H1 (cell line): ENCODE data around the gene GSX1. TPM values are rescaled to one million over a fixed set of nuclear protein-coding genes. Genes with fewer than 3 reads are reported as not detected.

Source experiments
- CTCF ChIA-PET: fragments of 300-600 bp; sonication (Branson Sonifier 250); formaldehyde crosslinking; loops from one replicate; lab custom pipeline; 2021; ENCODE audit not compliant: partially characterized antibody; lab: Charles Lee
- POLR2A ChIA-PET: fragments of 300-600 bp; sonication (Branson Sonifier 250); formaldehyde crosslinking; loops from one replicate; lab custom pipeline; 2021; ENCODE audit warnings: inconsistent platforms; ENCODE audit not compliant: partially characterized antibody; lab: Charles Lee
- DNase-seq, 2 experiments: peaks; one replicate each; pipeline versions ENCODE4 v3.0.0 to v3.0.0-alpha.2; 2010 to 2022; ENCODE audit warnings: low spot score in 2 of 2, low read depth in 1 of 2, mixed read lengths in 1 of 2
- FAIRE-seq: peaks from 2 replicates; lab custom pipeline; 2011; peaks lifted over from hg19 to GRCh38; lab: Jason Lieb, UNC
- H2AFZ ChIP-seq: 2 replicates; pipeline ENCODE4 v1.8.1; 2012; ENCODE audit warnings: low read length, inconsistent platforms
- H2AK5ac ChIP-seq: 2 replicates; pipeline ENCODE4 v1.6.1; 2013; ENCODE audit warnings: low read depth, low read length
- H2BK120ac ChIP-seq: replicated peaks from 2 replicates; pipeline ENCODE3; 2013; ENCODE audit warnings: low read depth, low read length, inconsistent platforms
- H2BK12ac ChIP-seq: 2 replicates; pipeline ENCODE4 v1.6.1; 2013; ENCODE audit warnings: low read depth, low read length
- H2BK15ac ChIP-seq: 2 replicates; pipeline ENCODE4 v1.6.1; 2013; ENCODE audit warnings: low read length
- H2BK20ac ChIP-seq: 2 replicates; pipeline ENCODE4 v1.6.1; 2013; ENCODE audit warnings: low read length
- H2BK5ac ChIP-seq: 2 replicates; pipeline ENCODE4 v1.6.1; 2013; ENCODE audit warnings: low read depth, low read length
- H3K14ac ChIP-seq: 2 replicates; pipeline ENCODE4 v1.6.1; 2013; ENCODE audit warnings: inconsistent platforms; ENCODE audit not compliant: insufficient read length
- H3K18ac ChIP-seq: 2 replicates; pipeline ENCODE4 v1.6.1; 2013; ENCODE audit warnings: low read length; ENCODE audit errors: extremely low read depth
- H3K23ac ChIP-seq: 2 replicates; pipeline ENCODE4 v1.6.1; 2013; ENCODE audit warnings: inconsistent platforms; ENCODE audit not compliant: insufficient read length
- H3K23me2 ChIP-seq: 2 replicates; pipeline ENCODE4 v1.6.1; 2013; ENCODE audit warnings: low read depth, low read length
- H3K27ac ChIP-seq: 2 replicates; pipeline ENCODE4 v1.6.1; 2011; ENCODE audit warnings: low read depth, low read length, inconsistent platforms
- H3K27me3 ChIP-seq, 4 experiments: replicated peaks in 1 of 4; 1 replicate in 1 of 4; 2 replicates in 3 of 4; pipeline versions ENCODE4 v1.6.1 to v1.8.1; 2011 to 2013; ENCODE audit warnings: low read length in 3 of 4, mild to moderate bottlenecking in 3 of 4, inconsistent platforms in 2 of 4, mixed read lengths in 2 of 4, moderate library complexity in 1 of 4; ENCODE audit not compliant: control insufficient read depth in 3 of 4, insufficient read depth in 3 of 4; ENCODE audit errors: extremely low read depth in 1 of 4
- H3K36me3 ChIP-seq, 4 experiments: 2 replicates each; pipeline versions ENCODE4 v1.6.1 to v1.8.1; 2011 to 2013; ENCODE audit warnings: mild to moderate bottlenecking in 4 of 4, low read length in 3 of 4, moderate library complexity in 2 of 4, control low read depth in 1 of 4, inconsistent platforms in 1 of 4; ENCODE audit not compliant: insufficient read depth in 4 of 4, control insufficient read depth in 2 of 4
- H3K4ac ChIP-seq: replicated peaks from 2 replicates; pipeline ENCODE3; 2013; ENCODE audit warnings: low read length, low read depth, mixed read lengths, inconsistent platforms; ENCODE audit not compliant: insufficient read length
- H3K4me1 ChIP-seq, 4 experiments: replicated peaks in 1 of 4; 1 replicate in 1 of 4; 2 replicates in 3 of 4; pipeline versions ENCODE4 v1.6.1 to v1.8.1; 2011 to 2013; ENCODE audit warnings: low read length in 3 of 4, inconsistent platforms in 2 of 4, mixed read lengths in 1 of 4; ENCODE audit not compliant: insufficient read depth in 4 of 4, control insufficient read depth in 3 of 4
- H3K4me2 ChIP-seq, 2 experiments: 2 replicates each; pipeline versions ENCODE4 v1.6.1 to v1.8.1; 2011 to 2013; ENCODE audit warnings: low read depth in 2 of 2, low read length in 2 of 2, control low read depth in 1 of 2, inconsistent platforms in 1 of 2, mild to moderate bottlenecking in 1 of 2; ENCODE audit not compliant: insufficient read depth in 1 of 2
- H3K4me3 ChIP-seq, 4 experiments: fragments of 200-600, 300-600 bp in 1 of 4; sonication (generic), shearing (Covaris generic), sonication (Bioruptor Twin) in 1 of 4; 2 replicates each; pipeline versions ENCODE4 v1.5.1 to v1.8.1; 2011 to 2016; ENCODE audit warnings: low read length in 4 of 4, low read depth in 3 of 4, control low read depth in 2 of 4, inconsistent platforms in 2 of 4, mild to moderate bottlenecking in 2 of 4, mixed read lengths in 1 of 4, moderate library complexity in 1 of 4; ENCODE audit not compliant: insufficient read depth in 2 of 4; ENCODE audit errors: extremely low read depth in 1 of 4
- H3K56ac ChIP-seq: replicated peaks from 2 replicates; pipeline ENCODE3; 2013; ENCODE audit warnings: low read depth, mild to moderate bottlenecking, mixed read lengths, low read length, inconsistent platforms; ENCODE audit not compliant: insufficient read length
- H3K79me1 ChIP-seq: 2 replicates; pipeline ENCODE4 v1.6.1; 2013; ENCODE audit warnings: low read depth, low read length, control low read depth
- H3K79me2 ChIP-seq, 2 experiments: 2 replicates each; pipeline versions ENCODE4 v1.6.1 to v1.8.1; 2012 to 2013; ENCODE audit warnings: low read length in 2 of 2, mild to moderate bottlenecking in 2 of 2, inconsistent platforms in 1 of 2; ENCODE audit not compliant: insufficient read depth in 2 of 2, control insufficient read depth in 1 of 2
- H3K9ac ChIP-seq, 4 experiments: replicated peaks in 1 of 4; 1 replicate in 1 of 4; 2 replicates in 3 of 4; pipeline versions ENCODE4 v1.6.1 to v1.8.1; 2011 to 2013; ENCODE audit warnings: low read depth in 3 of 4, low read length in 3 of 4, control low read depth in 2 of 4, mild to moderate bottlenecking in 2 of 4, moderate library complexity in 2 of 4, inconsistent platforms in 1 of 4; ENCODE audit errors: extremely low read depth in 1 of 4
- H3K9me3 ChIP-seq, 2 experiments: 2 replicates each; pipeline versions ENCODE4 v1.6.1 to v1.8.1; 2012 to 2013; ENCODE audit warnings: mild to moderate bottlenecking in 2 of 2, moderate library complexity in 2 of 2, control low read depth in 1 of 2, inconsistent platforms in 1 of 2, low read depth in 1 of 2, low read length in 1 of 2, mixed read lengths in 1 of 2; ENCODE audit not compliant: insufficient read depth in 2 of 2
- H4K20me1 ChIP-seq, 2 experiments: replicated peaks in 1 of 2; 2 replicates each; pipeline versions ENCODE3 to v1.8.1; 2011 to 2013; ENCODE audit warnings: inconsistent platforms in 2 of 2, low read length in 2 of 2, mild to moderate bottlenecking in 1 of 2; ENCODE audit not compliant: insufficient read depth in 2 of 2, control insufficient read depth in 1 of 2
- H4K5ac ChIP-seq: 2 replicates; pipeline ENCODE4 v1.6.1; 2013; ENCODE audit warnings: low read length, low read depth, mixed read lengths, inconsistent platforms; ENCODE audit not compliant: insufficient read length
- H4K8ac ChIP-seq: 2 replicates; pipeline ENCODE4 v1.8.0; 2013; ENCODE audit warnings: mild to moderate bottlenecking, moderate library complexity, low read length, inconsistent platforms; ENCODE audit not compliant: insufficient read depth; ENCODE audit errors: extremely low read depth
- H4K91ac ChIP-seq: replicated peaks from 2 replicates; pipeline ENCODE3; 2013; ENCODE audit warnings: low read length, mixed read lengths, inconsistent platforms; ENCODE audit not compliant: insufficient read length
- BCL11A ChIP-seq, 2 experiments: IDR thresholded peaks; one replicate each; pipeline ENCODE4 v1.6.1; 2011; ENCODE audit warnings: low read depth in 2 of 2, low read length in 2 of 2, mild to moderate bottlenecking in 2 of 2
- CBX8 ChIP-seq: fragments of 300-800, 300-1000 bp; sonication (generic); IDR thresholded peaks from 2 replicates; pipeline ENCODE4 v1.7.1; 2016; ENCODE audit warnings: low read depth, low read length, borderline replicate concordance
- E2F6 ChIP-seq: IDR thresholded peaks from 2 replicates; pipeline ENCODE4 v1.6.1; 2012; ENCODE audit warnings: inconsistent platforms
- EZH2 ChIP-seq: fragments of 200-600 bp; sonication (generic); IDR thresholded peaks from 2 replicates; pipeline ENCODE4 v1.7.1; 2012; ENCODE audit warnings: low read depth, mild to moderate bottlenecking, moderate library complexity, low read length, inconsistent platforms; ENCODE audit not compliant: severe bottlenecking
- MAX ChIP-seq: IDR thresholded peaks from 2 replicates; pipeline ENCODE4 v1.6.1; 2012; ENCODE audit warnings: inconsistent platforms
- PHF8 ChIP-seq: fragments of 200-600 bp; sonication (generic); conservative IDR thresholded peaks from 2 replicates; pipeline ENCODE4 v1.7.1; 2012; ENCODE audit warnings: low read depth, mild to moderate bottlenecking, inconsistent platforms, low read length, moderate library complexity
- RNF2 ChIP-seq: fragments of 200-900, 300-1000 bp; sonication (generic); IDR thresholded peaks from 2 replicates; pipeline ENCODE4 v1.7.1; 2016; ENCODE audit warnings: borderline replicate concordance, low read depth, mild to moderate bottlenecking, antibody characterized with exemption, low read length; ENCODE audit not compliant: poor library complexity, severe bottlenecking; ENCODE audit errors: missing control alignments
- SIX5 ChIP-seq: IDR thresholded peaks from 2 replicates; pipeline ENCODE4 v1.6.1; 2011; ENCODE audit warnings: mild to moderate bottlenecking, low read depth, low read length
- SUZ12 ChIP-seq: fragments of 200-600 bp; sonication (generic); IDR thresholded peaks from 2 replicates; pipeline ENCODE4 v1.6.1; 2012; ENCODE audit warnings: mild to moderate bottlenecking, inconsistent platforms, low read length, moderate library complexity, mixed read lengths
- WGBS, 2 experiments: shearing (Covaris generic) in 1 of 2; methylation state at CpG; one replicate each; pipeline versions ENCODE4 v1.1.6 to v1.1.7; 2013 to 2015; ENCODE audit warnings: low lambda C conversion rate in 2 of 2, mixed read lengths in 2 of 2, inconsistent platforms in 1 of 2, low coverage in 1 of 2, missing lambda C conversion rate in 1 of 2; ENCODE audit not compliant: insufficient replicate concordance in 2 of 2, insufficient coverage in 1 of 2, insufficient read length in 1 of 2; ENCODE audit errors: extremely low coverage in 1 of 2, missing lambda C conversion rate in 1 of 2; 5-methylcytosine and 5-hydroxymethylcytosine counted together
- polyA plus RNA-seq, 7 experiments: library from polyadenylated mRNA; depleted of rRNA in 3 of 7; stranded (reverse) in 5 of 7; unstranded in 2 of 7; fragments of >200 nt in 5 of 7; fragments of 200-250 nt in 2 of 7; gene quantifications; 1 replicate in 5 of 7; 2 replicates in 1 of 7; 4 replicates in 1 of 7; pipeline versions ENCODE4 v1.2.1 to v1.2.3, GENCODE V29; 2011 to 2013; ENCODE audit warnings: missing spikeins in 2 of 7, mixed read lengths in 2 of 7
- total RNA-seq: library from RNA; stranded (reverse); fragmentation: NEBNext Ultra II Directional; extraction: Animal tissue kit (Norgen Biotek cat#: 25700); gene quantifications from 2 replicates; pipeline ENCODE4 v1.2.1, GENCODE V29; 2021

GSX1 gene
- total and polyA plus RNA-seq, 2 of the 8 experiments (the other 6 are each of a cell fraction or from before 2014, with no cell fraction given): not detected

- DNase-seq: peak in 1 of 2 experiments; percentile 50
- WGBS, 2 experiments: 10% methylated on average over 36 of the region's 36 CpGs; no CpG with 5 or more reads in 1 of the 2 experiments
Observed at GRCh38 chr13:27791146-27791900, 960 bp upstream of the GSX1 start.

More at GRCh38 chr13:27791146-27791900, 960 bp upstream of the GSX1 start:
- TF ChIP-seq E2F6 (0 out of 2 replicates have a peak, but pooled peaks have one; percentile 19), RNF2 (peak; percentile 89), MAX (peak; percentile 29; the same call in 1 of the 2 replicates), SUZ12 (peak; percentile 97; the same call in 1 of the 2 replicates), SIX5 (no peak), BCL11A (IDR thresholded peaks at IDR 0.05; ENCODE audit: low read depth in 2 of 2, low read length in 2 of 2) (no peak), PHF8 (no peak), EZH2 (peak; percentile 96), CBX8 (peak; percentile 69; the same call in 1 of the 2 replicates)
- H4K20me1 ChIP-seq: peaks cover 23 to 45% of the 10 kb centered on the region in 2 experiments
- no peaks in the 10 kb centered on the region for H3K9me3 ChIP-seq
- POLR2A ChIA-PET: interaction anchor here (0.9 to 1.2 kb wide), 2 partner anchors 31 to 135 kb away, joined by 3 read pairs; no protein-coding TSS in a partner anchor
- H2BK15ac ChIP-seq: no peak overlapping the region
- H3K79me1 ChIP-seq: no peaks in the 10 kb centered on the region
- H3K4ac ChIP-seq: no peak overlapping the region
- no peak for FAIRE-seq
- H4K91ac ChIP-seq: no peak overlapping the region
- peak overlapping the region; percentile 61; the same call in 1 of the 2 replicates for H2AK5ac ChIP-seq
- CTCF ChIA-PET: interaction anchor here (0.7 to 23.4 kb wide), 6 partner anchors 10 to 180 kb away, joined by 3 to 345 read pairs (median 51); no protein-coding TSS in a partner anchor
- H3K4me2 ChIP-seq: peak overlapping the region; percentile 45 to 49; a peak in 3 of 4 replicates
- no peaks in the 10 kb centered on the region for H3K79me2 ChIP-seq
- no peak overlapping the region for H3K9ac ChIP-seq
- H4K8ac ChIP-seq: peak overlapping the region; percentile 28; the same call in 1 of the 2 replicates
- peak overlapping the region in 1 of 4 experiments; percentile 54; a peak in 3 of 8 replicates for H3K4me3 ChIP-seq
- H3K14ac ChIP-seq: no peak overlapping the region
- no peak overlapping the region for H4K5ac ChIP-seq
- H2AFZ ChIP-seq: no peak overlapping the region
- H3K18ac ChIP-seq: peak overlapping the region; percentile 32; the same call in 1 of the 2 replicates
- no peak overlapping the region for H3K56ac ChIP-seq
- peaks cover 86 to 94% (median 91%) of the 10 kb centered on the region in 4 experiments for H3K27me3 ChIP-seq
- peak overlapping the region; percentile 48; the same call in 1 of the 2 replicates for H2BK20ac ChIP-seq
- H3K23me2 ChIP-seq: peaks cover 9% of the 10 kb centered on the region; the same call in 1 of the 2 replicates
- H3K23ac ChIP-seq: no peak overlapping the region
- H2BK12ac ChIP-seq: peak overlapping the region; percentile 50
- H3K4me1 ChIP-seq: peaks cover 9 to 42% (median 27%) of the 10 kb centered on the region in 4 experiments
- H2BK5ac ChIP-seq: no peak overlapping the region
- no peak overlapping the region for H2BK120ac ChIP-seq
- H3K36me3 ChIP-seq: peaks cover 0 to 4% (median 0%) of the 10 kb centered on the region in 4 experiments; a peak in 1 of 8 replicates
- H3K27ac ChIP-seq: no peak overlapping the region
